ENCODE results near the gene SLC25A13.

DNA sequence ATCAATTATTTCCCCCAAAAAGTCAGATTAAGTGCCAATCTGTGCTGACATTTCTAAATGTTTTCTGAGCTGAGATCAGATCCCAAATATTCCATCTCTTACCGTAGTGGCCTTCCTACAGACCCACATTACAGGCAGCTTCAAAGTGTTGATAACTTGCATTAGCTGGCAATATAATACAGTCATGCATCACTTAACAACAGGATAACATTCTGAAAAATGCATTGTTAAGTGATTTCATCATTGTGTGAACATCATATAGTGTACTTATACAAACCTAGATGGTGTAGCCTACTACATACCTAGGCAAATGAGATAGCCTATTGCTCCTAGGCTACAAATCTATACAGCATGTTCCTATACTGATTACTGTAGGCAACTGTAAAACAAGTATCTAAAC, 22.4 kb downstream of the SLC25A13 start:
- no peak for TF ChIP-seq POLR2AphosphoS5 (IDR thresholded peaks at IDR 0.05; ENCODE audit: low read depth, low read length)
- no peak for TF ChIP-seq TAF1 (IDR thresholded peaks at IDR 0.05; ENCODE audit: borderline replicate concordance, insufficient read depth, low read length)

Measured in PFSK-1 (cell line).